ENCODE measurements around the gene P2RY11. TPM values are rescaled to one million over a fixed set of nuclear protein-coding genes. Genes with fewer than 3 reads are reported as not detected.
A peak's percentile ranks its signal among the peaks of the same experiment; 100 is the strongest.

P2RY11 gene
- total and polyA plus RNA-seq, 8 donors, result 8.4 to 24.4 (median 12.9) TPM

DNA sequence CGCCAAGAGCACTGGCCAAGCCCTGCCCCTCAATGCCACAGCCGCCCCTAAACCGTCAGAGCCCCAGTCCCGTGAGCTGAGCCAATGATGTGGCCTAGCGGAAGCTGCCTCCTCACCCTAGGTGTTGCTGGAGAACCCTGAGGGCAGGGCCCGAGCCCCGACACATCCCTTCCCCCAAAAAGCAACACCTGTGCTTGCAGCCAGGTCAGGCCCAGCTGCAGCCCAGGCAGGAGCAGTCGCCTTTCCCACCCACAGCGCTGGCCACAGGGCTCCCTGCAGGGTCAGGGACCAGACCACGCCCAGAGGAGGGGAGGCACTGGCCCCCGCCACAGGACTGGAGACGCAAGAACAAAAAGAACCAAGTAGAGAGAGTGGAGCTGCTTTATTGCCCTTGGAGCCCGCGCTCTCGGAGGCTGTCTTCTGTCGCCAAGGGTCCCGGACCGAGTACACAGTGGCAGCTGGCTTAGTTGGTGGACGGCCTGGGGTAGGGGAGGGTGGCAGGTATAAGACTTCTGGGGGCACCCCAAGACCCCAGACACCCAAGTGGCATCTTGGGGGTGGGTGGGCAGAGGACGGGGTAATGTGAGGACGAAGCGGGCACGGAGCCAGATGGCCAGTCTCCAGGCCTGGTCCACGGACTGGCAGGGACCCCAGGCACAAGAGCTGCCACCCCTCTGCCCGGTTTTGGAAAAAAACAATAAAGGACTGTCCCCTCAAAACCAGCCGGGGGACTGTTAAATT is 3.3 kb downstream of the P2RY11 start:
- peak in 1 of 4 donors; percentile 75 for DNase-seq
- H3K4me3 ChIP-seq, result no peak overlapping the region
- H3K27ac ChIP-seq, result no peak overlapping the region
- peaks cover 9 to 65% of the 10 kb centered on the region in 2 donors for H3K4me1 ChIP-seq
- intact Hi-C loops (cut with DNase I), result loop anchor here in 1 of 2 donors (10.0 kb wide), 1 partner anchor 130 kb away; no protein-coding TSS in a partner anchor
- TF ChIP-seq, protein P1, sequence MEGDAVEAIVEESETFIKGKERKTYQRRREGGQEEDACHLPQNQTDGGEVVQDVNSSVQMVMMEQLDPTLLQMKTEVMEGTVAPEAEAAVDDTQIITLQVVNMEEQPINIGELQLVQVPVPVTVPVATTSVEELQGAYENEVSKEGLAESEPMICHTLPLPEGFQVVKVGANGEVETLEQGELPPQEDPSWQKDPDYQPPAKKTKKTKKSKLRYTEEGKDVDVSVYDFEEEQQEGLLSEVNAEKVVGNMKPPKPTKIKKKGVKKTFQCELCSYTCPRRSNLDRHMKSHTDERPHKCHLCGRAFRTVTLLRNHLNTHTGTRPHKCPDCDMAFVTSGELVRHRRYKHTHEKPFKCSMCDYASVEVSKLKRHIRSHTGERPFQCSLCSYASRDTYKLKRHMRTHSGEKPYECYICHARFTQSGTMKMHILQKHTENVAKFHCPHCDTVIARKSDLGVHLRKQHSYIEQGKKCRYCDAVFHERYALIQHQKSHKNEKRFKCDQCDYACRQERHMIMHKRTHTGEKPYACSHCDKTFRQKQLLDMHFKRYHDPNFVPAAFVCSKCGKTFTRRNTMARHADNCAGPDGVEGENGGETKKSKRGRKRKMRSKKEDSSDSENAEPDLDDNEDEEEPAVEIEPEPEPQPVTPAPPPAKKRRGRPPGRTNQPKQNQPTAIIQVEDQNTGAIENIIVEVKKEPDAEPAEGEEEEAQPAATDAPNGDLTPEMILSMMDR (IDR thresholded peaks at IDR 0.05), result no peak
- H3K9me3 ChIP-seq, result no peaks in the 10 kb centered on the region
- H3K36me3 ChIP-seq, result peaks cover 0 to 81% of the 10 kb centered on the region in 2 donors
- no peaks in the 10 kb centered on the region for H3K27me3 ChIP-seq
- no peak for ATAC-seq

DNA sequence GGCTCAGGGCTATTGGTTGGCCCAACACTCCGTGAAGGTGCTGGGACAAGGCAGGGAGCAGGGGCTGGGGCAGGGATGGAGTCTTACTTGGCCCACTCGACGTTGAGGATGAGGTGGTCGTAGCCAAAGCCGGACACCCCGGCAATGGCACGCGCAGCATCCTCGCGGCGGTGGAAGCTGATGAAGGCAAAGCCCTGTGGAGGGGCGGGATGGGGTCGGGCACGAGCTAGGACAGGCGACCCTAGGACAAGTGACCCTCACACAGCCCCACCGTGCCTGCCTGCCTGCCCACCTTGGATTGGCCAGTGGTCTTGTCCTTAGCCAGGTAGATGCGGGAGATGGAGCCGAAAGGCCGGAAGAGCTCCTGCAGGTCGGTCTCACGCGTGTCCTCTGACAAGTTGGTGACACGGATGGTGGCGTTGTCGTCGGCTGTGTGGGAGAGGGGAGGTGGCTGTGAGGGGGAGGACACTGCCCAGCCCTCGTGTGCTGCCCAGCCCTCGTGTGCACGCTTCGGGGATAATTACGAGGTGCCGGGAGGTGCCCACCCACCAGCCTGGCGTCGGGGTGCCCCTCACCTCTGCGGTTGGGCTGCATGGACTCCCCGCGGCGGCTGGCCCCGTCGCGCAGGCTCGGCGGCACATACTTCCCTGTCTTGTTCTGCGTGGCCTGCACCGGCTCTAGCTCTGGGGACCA is 4.0 kb downstream of the P2RY11 start:
- H3K36me3 ChIP-seq, result peaks cover 0 to 74% of the 10 kb centered on the region in 2 donors
- peak in 1 of 4 donors; percentile 75 for DNase-seq
- TF ChIP-seq, protein P1 (IDR thresholded peaks at IDR 0.05), result no peak
- no peak overlapping the region for H3K4me3 ChIP-seq
- H3K4me1 ChIP-seq, result peaks cover 9 to 69% of the 10 kb centered on the region in 2 donors
- intact Hi-C loops (cut with DNase I), result loop anchor here in 1 of 2 donors (10.0 kb wide), 1 partner anchor 129 kb away; no protein-coding TSS in a partner anchor
- no peak overlapping the region for H3K27ac ChIP-seq
- no peaks in the 10 kb centered on the region for H3K9me3 ChIP-seq
- ATAC-seq, result no peak
- no peaks in the 10 kb centered on the region for H3K27me3 ChIP-seq

DNA sequence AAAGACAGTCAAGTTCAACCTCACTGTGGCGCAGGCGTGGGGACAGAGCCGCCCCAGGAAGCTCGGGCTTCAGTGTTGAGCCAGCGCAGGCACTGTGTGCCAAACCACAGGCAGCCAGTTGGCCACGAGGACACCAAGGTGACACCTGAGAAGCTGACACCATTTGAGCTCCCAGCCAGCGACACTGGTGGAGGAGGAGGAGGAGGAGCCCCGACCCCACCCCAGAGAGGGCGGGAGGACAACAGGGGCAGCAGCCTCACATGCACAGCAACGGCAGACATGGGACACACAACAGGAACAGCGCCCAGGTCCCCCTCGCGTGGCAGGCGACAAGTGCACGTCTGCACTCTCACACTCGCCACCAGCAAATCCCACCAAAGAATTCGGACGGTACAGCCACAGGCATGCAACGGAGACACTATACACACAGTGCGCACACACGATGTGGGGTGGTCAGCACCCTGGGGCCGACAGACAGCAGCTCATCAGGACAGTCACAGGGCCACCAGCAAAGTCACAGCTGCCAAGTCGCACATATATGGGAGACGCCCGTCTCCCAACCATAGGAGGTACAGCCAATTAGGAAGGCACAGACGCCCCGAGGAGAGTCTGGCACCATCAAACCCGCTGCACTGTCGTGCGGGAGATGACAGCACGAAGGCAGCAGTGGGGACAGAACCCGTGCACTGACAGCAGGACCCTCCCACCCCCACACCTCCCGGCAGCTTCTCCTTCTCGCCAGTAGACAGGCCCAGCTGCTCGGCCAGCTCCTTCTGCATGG is 4.8 kb downstream of the P2RY11 start:
- H3K36me3 ChIP-seq, result peaks cover 0 to 66% of the 10 kb centered on the region in 2 donors
- intact Hi-C loops (cut with DNase I), result loop anchor here in 1 of 2 donors (10.0 kb wide), 1 partner anchor 129 kb away; no protein-coding TSS in a partner anchor
- no peak for ATAC-seq

GRCh38 chr19:10116866-10117616 is 5.5 kb downstream of the P2RY11 start:
- DNase-seq, result no peak
- no peak for ATAC-seq
- no peaks in the 10 kb centered on the region for H3K9me3 ChIP-seq
- H3K27ac ChIP-seq, result no peak overlapping the region
- peaks cover 19 to 65% of the 10 kb centered on the region in 2 donors for H3K4me1 ChIP-seq
- no peaks in the 10 kb centered on the region for H3K27me3 ChIP-seq
- intact Hi-C loops (cut with DNase I), result loop anchor here in 1 of 2 donors (10.0 kb wide), 1 partner anchor 128 kb away; no protein-coding TSS in a partner anchor
- no peak overlapping the region for H3K4me3 ChIP-seq
- TF ChIP-seq, protein P1 (IDR thresholded peaks at IDR 0.05), result no peak
- peaks cover 0 to 59% of the 10 kb centered on the region in 2 donors for H3K36me3 ChIP-seq

More for the DNA sequence above, 4.8 kb downstream of the P2RY11 start:
- peaks cover 14 to 65% of the 10 kb centered on the region in 2 donors for H3K4me1 ChIP-seq
- H3K27ac ChIP-seq, result no peak overlapping the region
- TF ChIP-seq, protein P1 (IDR thresholded peaks at IDR 0.05), result no peak
- peak in 1 of 4 donors; percentile 76 for DNase-seq
- H3K9me3 ChIP-seq, result no peaks in the 10 kb centered on the region
- no peak overlapping the region for H3K4me3 ChIP-seq
- no peaks in the 10 kb centered on the region for H3K27me3 ChIP-seq

All from left lung (tissue), 10 donors.